Suppressor macrophage treated with lipopolysaccharide for 4 hours (primary cell): ENCODE measurements around the gene MYO3A.

Source experiments
- DNase-seq: peaks from one replicate; pipeline ENCODE4 v3.0.0-alpha.2; 2020

The MYO3A gene, protein sequence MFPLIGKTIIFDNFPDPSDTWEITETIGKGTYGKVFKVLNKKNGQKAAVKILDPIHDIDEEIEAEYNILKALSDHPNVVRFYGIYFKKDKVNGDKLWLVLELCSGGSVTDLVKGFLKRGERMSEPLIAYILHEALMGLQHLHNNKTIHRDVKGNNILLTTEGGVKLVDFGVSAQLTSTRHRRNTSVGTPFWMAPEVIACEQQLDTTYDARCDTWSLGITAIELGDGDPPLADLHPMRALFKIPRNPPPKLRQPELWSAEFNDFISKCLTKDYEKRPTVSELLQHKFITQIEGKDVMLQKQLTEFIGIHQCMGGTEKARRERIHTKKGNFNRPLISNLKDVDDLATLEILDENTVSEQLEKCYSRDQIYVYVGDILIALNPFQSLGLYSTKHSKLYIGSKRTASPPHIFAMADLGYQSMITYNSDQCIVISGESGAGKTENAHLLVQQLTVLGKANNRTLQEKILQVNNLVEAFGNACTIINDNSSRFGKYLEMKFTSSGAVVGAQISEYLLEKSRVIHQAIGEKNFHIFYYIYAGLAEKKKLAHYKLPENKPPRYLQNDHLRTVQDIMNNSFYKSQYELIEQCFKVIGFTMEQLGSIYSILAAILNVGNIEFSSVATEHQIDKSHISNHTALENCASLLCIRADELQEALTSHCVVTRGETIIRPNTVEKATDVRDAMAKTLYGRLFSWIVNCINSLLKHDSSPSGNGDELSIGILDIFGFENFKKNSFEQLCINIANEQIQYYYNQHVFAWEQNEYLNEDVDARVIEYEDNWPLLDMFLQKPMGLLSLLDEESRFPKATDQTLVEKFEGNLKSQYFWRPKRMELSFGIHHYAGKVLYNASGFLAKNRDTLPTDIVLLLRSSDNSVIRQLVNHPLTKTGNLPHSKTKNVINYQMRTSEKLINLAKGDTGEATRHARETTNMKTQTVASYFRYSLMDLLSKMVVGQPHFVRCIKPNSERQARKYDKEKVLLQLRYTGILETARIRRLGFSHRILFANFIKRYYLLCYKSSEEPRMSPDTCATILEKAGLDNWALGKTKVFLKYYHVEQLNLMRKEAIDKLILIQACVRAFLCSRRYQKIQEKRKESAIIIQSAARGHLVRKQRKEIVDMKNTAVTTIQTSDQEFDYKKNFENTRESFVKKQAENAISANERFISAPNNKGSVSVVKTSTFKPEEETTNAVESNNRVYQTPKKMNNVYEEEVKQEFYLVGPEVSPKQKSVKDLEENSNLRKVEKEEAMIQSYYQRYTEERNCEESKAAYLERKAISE (N-terminal part only)

DNA sequence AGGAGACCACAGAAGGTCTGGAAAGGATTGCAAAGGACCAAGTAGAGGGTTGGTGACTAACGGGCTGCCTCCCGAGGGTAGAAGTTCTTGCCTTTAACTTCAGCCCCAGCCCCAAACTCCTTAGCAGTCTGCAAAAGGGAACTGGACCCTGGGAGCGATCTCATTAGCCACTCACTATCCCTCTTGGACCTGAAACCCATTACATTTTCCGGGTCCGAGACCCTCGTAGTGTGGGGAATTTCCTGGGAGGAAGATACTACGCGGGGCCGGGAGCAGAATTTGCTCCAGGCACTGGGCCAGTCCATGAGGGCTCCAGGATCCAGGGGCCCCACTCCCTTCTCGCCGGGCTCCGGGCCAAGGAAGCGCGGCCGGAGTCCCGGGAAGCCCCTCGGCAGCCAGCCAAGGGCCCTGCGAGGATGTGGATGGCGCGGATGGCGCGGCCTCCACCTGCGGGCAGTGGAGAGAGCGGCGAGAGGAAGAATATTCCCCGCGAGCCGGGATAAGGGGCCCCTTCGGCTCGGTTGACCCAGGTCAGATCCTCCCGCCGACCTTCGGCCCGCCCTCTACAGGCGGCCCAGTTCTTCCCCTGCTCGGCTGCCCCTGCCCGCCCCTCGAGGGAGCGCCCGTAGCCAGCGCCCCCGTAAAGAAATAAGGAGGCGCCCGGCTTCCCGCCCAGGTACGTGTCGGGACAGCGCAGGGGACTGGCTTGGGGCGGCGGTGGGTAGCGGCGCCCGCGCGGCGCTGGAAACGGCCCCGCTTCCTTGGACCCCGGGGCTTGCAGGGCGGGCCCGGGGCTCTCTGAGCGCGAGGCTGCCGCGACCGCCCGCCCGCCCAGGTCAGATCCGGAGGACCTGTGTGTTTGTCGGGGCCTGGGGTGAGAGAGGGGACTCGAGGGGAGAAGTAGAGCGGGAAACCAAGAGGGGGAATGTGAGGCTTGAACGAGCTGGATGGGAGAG lies at the start of gene MYO3A:
Gene MYO3A, plus strand, starts transcription at position 577 of the 956 bp plus-strand sequence. CDS start 17,882 bp downstream, outside the sequence.
- no peak for DNase-seq

DNA sequence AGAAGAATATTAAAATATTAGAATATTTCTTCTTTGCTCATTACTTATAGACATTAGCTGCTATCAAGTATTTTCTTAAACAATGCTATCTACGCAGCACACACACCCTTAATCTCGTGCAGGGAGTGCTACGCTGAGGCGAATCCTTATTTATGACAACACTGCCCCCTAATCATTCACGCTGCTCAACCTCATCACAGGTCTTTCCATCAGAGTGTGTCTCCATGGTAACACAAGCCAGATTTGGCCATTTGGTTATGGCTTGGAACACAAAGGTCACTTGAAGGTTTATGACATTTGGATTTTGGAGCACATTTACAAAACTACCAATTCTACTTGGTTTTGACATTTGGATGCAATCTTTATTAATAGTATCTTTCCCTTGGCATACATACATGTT lies 45.4 kb upstream of the MYO3A start:
- DNase-seq, result no peak

DNA sequence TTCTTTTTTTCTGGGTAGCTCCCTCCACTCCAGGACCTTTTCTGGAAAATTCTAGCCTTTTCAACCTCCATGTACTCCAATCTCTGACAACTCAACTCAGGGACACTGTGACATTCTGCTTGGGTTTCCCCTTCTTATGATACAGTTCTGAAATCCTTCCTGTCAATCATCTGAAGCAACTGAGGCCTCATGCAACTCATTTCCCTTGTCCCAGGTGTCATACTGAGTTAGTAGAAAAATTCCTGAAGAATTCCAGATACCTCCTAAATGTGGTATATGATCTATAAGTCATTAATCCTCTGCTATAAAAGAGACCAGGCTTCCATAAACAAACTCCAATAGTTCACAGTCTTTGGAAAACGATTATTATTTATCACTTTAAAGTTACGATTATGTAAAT lies 43.0 kb upstream of the MYO3A start:
- DNase-seq, result no peak

DNA sequence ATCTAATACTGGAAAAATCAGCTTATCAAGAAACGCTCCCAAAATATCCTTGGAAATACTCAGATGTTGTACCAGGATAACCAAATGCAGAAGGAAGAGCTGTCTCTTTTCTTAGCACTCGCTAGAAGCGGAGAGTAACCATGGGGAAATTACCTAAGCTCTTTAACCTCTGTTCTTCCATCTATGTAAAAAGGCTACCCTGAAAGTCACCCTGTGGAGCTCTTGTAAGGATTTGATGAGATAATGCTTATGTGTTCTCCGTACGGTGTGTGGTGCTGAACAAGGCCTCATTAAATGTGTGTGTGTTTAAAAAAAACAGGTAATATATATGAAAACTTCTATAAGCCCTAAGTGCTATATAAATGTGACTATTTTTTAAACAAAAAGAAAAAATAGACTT lies 38.2 kb upstream of the MYO3A start:
- DNase-seq, result no peak

DNA sequence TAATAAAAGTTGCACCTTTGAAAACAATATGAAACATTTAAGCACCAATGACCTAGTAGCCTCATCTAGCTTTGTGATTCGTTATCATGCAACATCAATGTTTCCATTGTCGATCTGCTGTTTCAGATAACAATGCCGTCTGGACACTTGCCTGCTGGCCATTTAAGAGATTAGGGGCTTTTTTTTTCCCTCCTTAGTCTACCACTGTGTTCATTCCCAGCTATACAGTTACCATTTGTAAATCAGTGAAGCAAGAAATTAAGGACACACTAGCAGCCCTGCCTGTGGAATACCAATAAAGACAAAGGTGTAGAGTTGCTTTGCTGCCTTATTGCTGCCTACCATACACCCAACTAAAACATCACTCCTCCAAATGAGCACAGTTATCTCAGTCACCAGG lies 37.6 kb upstream of the MYO3A start:
- DNase-seq, result no peak

DNA sequence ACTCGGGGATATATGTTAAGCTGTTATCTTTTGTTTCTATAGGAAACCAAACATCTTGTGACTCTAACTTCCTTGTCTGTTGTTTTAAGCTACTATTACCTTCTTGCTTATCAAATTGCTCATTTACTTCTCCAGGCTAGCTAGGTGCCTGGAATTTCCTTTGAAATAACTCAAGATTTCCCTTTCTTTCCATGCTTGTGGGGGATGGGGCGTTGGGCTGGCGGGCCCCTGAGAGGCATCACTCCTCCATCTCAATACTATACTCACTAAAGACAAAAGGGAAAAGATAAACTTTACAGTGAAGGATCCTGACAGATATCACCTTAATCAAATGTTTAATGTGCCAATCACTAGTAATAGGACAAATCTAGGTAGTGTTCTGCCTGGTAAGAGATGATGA lies 34.7 kb upstream of the MYO3A start:
- DNase-seq, result no peak

DNA sequence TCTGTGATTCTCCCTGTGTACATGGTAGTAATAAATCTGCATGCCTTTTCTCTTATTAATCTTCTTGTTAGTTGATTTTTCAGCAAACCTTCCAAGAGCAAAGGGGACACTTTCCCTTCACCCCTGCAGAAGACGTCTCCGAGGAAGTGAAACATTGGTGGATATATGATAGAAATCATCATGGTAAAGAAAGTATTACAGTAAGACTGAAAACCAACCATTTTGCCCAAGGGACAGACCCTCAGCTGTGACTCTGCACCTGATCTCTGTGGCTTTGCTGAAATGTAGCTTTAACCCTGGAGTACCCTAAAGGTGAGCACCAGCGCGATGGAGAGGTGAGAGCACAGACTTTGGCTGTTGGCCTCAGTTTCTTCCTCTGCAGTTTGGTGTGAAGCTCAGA lies 32.8 kb upstream of the MYO3A start:
- no peak for DNase-seq

DNA sequence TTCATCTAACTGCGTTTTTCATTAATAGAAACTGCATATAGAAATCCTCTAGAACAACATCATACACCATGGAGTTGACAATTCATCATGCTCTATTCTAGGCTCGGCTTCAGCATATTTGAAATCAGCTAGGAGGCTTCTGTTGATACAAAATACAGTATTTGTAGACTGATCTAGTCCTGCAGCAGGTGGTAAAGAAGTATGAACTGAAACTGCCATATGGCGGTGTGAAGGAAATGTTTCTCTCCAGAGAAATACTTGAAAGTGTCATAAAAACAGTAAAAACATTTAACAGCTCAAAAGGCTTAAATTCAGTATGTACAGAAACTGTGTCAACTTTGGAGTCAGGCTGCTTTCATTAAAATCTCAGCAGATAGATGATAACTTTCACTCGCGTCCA lies 32.0 kb upstream of the MYO3A start:
- DNase-seq, result no peak

DNA sequence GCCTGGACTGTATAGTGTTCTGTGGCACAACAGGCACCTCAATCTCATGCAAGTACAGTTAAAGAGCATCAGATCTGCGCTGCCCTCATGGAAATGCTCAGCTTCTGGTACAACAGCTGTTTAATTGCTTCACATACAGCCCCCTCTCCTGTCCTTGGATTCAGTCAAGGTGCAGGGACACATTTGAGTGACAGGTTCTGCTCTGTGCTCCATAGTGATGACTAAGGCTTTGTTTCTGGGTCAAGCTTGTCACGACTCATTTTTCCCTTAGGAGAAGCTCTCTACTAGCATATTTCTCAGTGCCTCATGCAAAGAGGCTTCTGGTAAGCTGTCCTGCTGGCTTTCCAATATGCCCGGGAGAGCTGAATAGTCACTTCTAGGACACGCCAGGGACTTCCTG lies 26.8 kb upstream of the MYO3A start:
- DNase-seq, result no peak

DNA sequence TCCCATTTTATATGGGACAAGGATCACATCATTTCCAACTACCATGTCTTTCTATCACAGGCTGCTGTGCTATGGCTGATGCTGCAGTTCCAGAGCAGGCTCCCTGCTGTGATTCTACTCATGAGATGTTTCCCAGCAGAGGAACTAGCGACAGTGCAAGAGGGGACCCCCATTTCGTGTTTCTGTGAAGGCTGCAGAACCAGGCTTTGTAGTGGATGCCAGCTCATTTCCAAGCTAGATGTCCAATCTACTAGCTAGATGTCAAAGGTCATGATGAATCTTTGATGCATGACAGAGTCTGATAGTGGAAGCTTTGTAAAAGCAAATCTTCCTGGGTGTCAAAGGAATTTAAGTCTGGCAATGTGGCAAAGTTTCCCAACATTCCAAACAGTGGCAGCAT lies 21.2 kb upstream of the MYO3A start:
- no peak for DNase-seq

DNA sequence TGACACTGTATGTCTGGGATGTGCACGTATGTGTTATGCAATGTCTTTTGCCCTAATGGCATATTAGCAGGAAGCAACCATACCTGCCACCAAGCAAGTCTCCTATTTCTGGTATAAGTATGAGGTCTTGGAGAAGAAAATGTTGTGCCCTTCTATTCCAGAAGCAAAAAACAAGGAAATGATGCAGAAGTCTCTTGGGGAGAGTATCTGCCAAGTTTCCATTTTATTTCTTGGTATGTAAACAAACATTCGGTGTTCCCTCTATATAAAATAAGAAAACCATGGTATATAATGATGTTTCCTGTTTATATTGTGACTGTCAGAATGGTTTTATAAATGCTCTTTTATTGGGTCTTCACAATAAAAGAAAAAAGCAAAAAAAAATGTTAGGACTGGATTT lies 19.3 kb upstream of the MYO3A start:
- no peak for DNase-seq

DNA sequence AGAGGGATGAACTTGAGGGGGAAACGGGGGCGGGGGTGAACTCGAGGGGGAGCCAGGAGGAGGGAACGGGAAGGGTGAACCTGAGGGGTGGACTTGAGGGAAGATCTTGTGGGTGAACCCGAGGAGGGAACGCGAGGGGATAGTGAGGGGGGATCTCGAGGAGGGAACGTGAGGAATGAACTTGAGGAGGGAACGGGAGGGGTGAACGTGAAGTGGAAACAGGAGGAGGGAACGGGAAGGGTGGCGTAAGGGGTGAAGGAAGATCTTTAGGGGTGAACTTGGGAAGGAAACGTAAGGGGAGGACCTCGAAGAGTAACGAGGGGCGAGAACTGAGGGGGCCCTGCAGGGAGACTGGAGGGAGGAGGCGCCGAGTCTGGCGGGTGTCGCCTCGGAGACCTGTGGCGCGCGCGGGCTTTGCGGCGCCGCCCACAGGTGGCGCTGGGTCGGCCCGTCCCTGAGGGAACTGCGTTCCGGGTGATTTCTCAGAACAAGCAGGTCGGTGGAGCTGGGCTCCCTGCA lies 651 bp downstream of the MYO3A start:
- DNase-seq, result no peak

DNA sequence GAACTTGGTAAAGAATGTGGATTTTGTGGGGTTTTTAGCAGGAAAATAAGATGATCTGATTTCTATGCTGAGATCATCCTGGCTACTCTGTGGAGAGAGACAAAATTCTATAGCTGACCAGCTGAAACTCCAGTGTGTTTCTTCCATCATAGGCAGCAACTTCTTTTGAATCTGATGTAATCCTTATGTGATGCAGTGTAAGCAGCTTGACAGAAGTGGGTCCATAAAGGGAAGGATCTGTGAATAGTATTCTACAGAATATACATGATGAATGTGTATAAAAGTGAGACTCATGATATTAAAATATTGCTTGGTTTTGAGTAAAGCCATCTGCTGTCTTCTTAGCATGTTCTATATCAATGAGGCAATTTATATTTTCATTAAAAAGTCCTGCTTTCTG lies 4.4 kb downstream of the MYO3A start:
- no peak for DNase-seq

DNA sequence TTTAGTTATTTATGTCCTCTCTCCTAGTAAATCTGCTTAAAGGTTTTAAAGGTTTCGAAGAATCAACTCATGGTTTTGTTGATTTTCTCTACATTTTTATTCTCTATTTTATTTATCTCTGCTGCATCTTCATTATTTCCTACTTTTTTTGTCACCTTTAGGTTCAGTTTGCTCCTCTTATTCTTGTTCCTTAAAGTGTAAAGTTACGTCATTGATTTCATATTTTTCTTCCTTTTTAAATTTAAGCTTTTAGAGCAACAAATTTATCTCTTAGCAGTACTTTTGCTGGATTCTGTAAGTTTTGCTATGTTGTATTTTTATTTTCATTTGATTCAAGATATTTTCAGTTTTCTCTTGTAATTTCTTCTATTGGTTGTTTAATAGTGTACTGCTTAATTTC lies 10.7 kb downstream of the MYO3A start:
- DNase-seq, result no peak

DNA sequence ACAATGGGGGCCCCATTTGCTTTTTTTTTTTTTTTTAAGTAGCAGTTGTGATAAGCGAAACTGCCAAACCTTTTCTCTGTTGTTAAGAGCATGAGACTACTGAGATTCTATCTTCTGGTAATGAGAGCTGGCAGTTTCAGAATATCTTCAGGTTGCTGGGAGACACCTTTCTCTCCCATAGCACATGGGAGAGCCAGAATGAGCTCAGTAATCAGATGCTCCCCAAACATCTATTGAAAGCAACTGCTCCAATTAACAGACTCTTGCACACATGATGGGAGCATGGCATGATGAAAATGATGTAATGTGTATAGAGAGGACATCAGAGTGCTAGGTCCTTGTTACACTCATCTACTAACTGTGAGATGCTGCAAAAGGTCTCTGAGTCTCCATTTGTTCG lies 18.8 kb downstream of the MYO3A start:
- no peak for DNase-seq

DNA sequence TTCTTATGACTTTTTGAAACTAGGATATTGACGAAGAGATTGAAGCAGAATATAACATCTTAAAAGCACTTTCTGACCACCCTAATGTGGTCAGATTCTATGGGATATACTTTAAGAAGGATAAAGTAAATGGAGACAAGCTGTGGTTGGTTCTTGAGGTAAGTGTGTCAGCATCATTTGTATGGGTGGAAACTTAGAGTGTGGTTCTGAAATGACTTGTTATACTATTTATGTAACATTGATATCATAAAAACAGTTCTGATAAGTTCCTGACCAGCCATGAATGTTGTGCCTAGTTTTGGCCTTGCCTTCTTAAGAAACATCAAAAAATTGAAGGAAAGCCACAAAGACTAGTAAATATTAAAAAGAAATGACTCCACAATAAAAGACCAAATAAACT lies 20.8 kb downstream of the MYO3A start:
- DNase-seq, result no peak

DNA sequence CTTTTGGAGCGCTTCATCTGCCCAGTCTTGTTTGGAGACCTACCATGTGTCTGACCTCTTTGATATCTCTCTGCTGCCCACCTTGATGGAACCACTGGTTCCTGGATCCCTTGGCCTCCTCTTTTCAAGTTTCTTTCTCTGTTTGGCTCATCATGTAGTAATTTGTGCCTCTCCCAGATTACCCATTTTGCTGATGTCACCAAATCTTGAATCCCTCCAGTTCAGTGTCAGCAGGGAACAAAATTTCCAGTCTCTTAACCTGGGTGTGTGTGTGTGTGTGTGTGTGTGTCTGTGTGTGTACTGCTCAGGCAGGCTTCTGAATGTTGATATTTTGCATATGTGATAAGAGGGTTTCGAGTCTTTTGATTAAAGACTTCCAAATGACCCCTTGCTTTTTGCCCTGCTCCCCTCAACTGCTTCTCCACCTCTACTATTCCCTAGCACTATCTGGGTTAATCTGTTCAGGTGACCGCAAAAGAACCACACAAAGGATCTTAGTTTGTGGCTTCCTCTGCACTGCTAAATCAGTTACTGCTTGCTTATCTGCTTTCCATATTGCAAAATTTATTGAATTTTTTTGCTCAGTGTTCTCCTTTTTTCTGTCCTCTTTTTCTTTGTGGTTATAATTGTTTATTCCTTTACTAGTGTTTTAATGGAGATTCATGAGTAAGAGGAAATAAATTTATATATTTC lies 25.7 kb downstream of the MYO3A start:
- no peak for DNase-seq

DNA sequence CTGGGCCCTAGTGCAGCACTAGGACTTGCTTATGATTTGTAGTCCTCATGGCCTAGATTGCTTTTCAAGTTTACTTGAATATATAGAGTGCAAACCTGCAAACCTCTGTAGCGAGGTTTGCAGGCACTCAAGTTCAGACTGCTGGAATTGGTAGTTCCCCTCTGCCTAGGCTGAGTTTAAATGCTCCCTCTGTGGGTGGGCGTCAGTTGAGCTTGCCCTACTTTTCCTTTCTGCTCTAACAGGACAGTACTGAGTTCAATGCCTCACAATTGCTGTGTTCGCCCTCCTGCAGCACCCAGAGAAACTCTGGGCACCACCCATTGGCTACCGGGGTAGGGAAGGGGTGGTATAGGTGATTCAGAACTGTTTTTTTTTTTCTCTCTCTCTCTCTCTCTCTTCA lies 31.6 kb downstream of the MYO3A start:
- DNase-seq, result no peak

DNA sequence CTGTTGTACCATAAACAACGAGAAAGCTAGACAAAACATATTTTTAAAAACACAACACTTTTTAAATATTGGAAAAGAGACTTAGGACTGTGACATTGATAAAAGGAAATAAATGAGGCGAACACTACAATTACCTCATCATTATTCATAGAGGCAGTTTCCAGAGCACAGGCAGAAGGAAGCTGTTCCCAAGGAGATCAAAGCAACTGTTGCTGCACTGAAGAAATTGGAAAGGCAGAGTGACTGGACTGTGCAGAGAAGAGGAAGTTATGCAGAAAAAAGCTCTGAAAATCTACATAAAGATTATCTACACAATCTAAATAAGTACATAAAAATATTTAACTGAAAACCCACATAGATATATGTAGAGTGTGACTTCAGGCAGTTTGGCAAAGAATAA lies 32.8 kb downstream of the MYO3A start:
- DNase-seq, result no peak

DNA sequence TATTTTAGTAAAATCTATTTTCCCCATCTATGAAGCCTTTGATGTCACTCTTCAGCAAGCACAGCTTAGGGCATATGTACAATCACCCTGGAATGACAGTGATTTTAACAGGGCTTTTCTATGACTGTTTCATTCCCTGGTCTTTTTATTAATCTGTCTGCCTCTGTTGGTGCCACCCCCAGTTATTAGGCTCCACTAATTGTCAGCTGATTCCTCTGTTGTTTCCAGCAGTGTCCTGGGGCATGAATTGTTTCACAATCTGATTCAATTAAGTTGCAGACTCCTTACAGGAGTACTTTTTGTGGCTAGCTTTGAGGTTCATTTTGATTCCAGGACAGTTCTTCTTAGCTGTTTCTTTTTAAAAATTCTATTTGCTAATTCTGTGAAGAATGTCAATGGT lies 38.6 kb downstream of the MYO3A start:
- no peak for DNase-seq

DNA sequence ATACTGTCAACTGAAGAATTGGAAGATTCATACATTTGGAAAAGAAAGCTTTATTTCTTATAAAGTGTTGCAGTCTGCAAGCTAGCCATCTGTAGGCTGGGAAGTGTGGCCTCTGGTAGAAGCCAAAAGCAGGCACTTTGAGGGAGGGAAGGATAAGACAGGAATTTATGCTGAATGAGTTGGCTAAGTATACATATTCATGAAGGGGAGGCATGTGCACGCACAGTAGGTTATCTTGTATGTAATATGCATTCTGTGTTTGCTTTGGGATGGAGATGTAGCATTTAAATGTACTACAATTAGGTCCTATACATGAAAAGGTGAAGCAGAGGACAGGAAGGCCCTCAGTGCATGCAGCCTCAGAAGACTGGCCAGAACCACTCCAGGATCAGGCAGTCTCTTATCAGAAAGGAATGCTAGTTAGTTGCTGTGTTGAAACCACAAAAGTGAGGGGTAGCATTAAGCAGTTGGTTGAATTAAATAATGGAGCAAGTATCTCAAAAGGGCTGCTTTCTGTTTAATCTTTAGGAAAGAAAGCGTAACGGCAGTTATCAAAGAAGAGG lies 40.9 kb downstream of the MYO3A start:
- DNase-seq, result no peak
